Measurements from ENCODE around the gene FEZ2. TPM values are rescaled to one million over a fixed set of nuclear protein-coding genes. Genes with fewer than 3 reads are reported as not detected.

Gene FEZ2
- total RNA-seq, 1 donor from 2014 or later = 39.3 TPM

GRCh38 chr2:36594849-36595248 is 3.1 kb downstream of the FEZ2 start:
- Histone ChIP-seq H3K9me3 (no peaks in the 10 kb centered on the region), H3K27me3 (no peaks in the 10 kb centered on the region), H3K4me1 (peaks cover 41% of the 10 kb centered on the region), H3K36me3 (peaks cover 0 to 4% of the 10 kb centered on the region in 2 donors), H3K4me3 (no peak overlapping the region), H3K27ac (no peak overlapping the region)
- intact Hi-C loops (cut with DNase I) = no loop called here
- TF ChIP-seq POLR2A (IDR thresholded peaks at IDR 0.05) (no peak), POLR2AphosphoS5 (IDR thresholded peaks at IDR 0.05; ENCODE audit: insufficient read depth in 1 of 2, low read depth in 1 of 2) (no peak)
- TF ChIP-seq, protein P1, sequence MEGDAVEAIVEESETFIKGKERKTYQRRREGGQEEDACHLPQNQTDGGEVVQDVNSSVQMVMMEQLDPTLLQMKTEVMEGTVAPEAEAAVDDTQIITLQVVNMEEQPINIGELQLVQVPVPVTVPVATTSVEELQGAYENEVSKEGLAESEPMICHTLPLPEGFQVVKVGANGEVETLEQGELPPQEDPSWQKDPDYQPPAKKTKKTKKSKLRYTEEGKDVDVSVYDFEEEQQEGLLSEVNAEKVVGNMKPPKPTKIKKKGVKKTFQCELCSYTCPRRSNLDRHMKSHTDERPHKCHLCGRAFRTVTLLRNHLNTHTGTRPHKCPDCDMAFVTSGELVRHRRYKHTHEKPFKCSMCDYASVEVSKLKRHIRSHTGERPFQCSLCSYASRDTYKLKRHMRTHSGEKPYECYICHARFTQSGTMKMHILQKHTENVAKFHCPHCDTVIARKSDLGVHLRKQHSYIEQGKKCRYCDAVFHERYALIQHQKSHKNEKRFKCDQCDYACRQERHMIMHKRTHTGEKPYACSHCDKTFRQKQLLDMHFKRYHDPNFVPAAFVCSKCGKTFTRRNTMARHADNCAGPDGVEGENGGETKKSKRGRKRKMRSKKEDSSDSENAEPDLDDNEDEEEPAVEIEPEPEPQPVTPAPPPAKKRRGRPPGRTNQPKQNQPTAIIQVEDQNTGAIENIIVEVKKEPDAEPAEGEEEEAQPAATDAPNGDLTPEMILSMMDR (IDR thresholded peaks at IDR 0.05) = no peak
- DNase-seq (ENCODE audit: extremely low spot score in 2 of 2) = no peak

- peaks cover 0 to 7% of the 10 kb centered on the region in 2 donors for H3K36me3 ChIP-seq
- no peak for DNase-seq (ENCODE audit: extremely low spot score in 2 of 2)
- no peaks in the 10 kb centered on the region for H3K9me3 ChIP-seq
- H3K4me3 ChIP-seq = no peak overlapping the region
- peaks cover 10% of the 10 kb centered on the region for H3K4me1 ChIP-seq
- intact Hi-C loops (cut with DNase I) = no loop called here
- H3K27me3 ChIP-seq = no peaks in the 10 kb centered on the region
- TF ChIP-seq POLR2AphosphoS5 (IDR thresholded peaks at IDR 0.05; ENCODE audit: insufficient read depth in 1 of 2, low read depth in 1 of 2) = no peak
- TF ChIP-seq, protein P1 (IDR thresholded peaks at IDR 0.05) = no peak
- TF ChIP-seq POLR2A (IDR thresholded peaks at IDR 0.05) = no peak
- H3K27ac ChIP-seq = no peak overlapping the region
Observed at GRCh38 chr2:36589230-36589630, 8.7 kb downstream of the FEZ2 start.

GRCh38 chr2:36587556-36587955 is 10.4 kb downstream of the FEZ2 start:
- Histone ChIP-seq H3K4me3 (no peak overlapping the region), H3K36me3 (peaks cover 0 to 10% of the 10 kb centered on the region in 2 donors), H3K27ac (no peak overlapping the region), H3K9me3 (no peaks in the 10 kb centered on the region), H3K4me1 (peaks cover 10% of the 10 kb centered on the region), H3K27me3 (no peaks in the 10 kb centered on the region)
- no peak for TF ChIP-seq POLR2AphosphoS5 (IDR thresholded peaks at IDR 0.05; ENCODE audit: insufficient read depth in 1 of 2, low read depth in 1 of 2)
- TF ChIP-seq, protein P1 (IDR thresholded peaks at IDR 0.05) = no peak
- no peak for TF ChIP-seq POLR2A (IDR thresholded peaks at IDR 0.05)
- intact Hi-C loops (cut with DNase I) = no loop called here
- no peak for DNase-seq (ENCODE audit: extremely low spot score in 2 of 2)

DNA sequence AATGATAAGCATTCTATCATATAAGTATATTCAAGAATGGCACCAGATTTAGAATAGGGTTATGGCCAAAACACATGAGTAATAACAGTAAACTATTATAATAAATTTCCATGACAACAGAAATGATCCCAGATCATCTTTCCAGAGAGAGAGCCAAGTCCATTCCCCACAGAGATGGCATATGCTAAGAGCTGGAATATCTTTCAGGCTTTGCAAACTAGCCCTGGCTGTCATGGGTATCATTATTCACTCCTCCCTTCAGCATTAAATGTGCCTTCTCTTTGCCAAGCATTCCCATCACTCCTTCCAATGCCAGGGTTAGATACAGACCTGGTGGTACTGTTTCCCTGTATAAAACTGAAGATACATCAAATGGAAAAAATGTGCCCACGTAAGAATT is 10.9 kb downstream of the FEZ2 start:
- DNase-seq (ENCODE audit: extremely low spot score in 2 of 2) = no peak
- H3K27me3 ChIP-seq = no peaks in the 10 kb centered on the region
- H3K4me3 ChIP-seq = no peak overlapping the region
- TF ChIP-seq POLR2AphosphoS5 (IDR thresholded peaks at IDR 0.05; ENCODE audit: insufficient read depth in 1 of 2, low read depth in 1 of 2) = no peak
- TF ChIP-seq POLR2A (IDR thresholded peaks at IDR 0.05) = no peak
- TF ChIP-seq, protein P1 (IDR thresholded peaks at IDR 0.05) = no peak
- no peak overlapping the region for H3K27ac ChIP-seq
- peaks cover 0 to 15% of the 10 kb centered on the region in 2 donors for H3K36me3 ChIP-seq
- peaks cover 10% of the 10 kb centered on the region for H3K4me1 ChIP-seq
- intact Hi-C loops (cut with DNase I) = no loop called here
- no peaks in the 10 kb centered on the region for H3K9me3 ChIP-seq

- Histone ChIP-seq H3K4me1 (peaks cover 10% of the 10 kb centered on the region), H3K27ac (no peak overlapping the region), H3K4me3 (no peak overlapping the region), H3K27me3 (no peaks in the 10 kb centered on the region), H3K9me3 (no peaks in the 10 kb centered on the region), H3K36me3 (peaks cover 0 to 18% of the 10 kb centered on the region in 2 donors)
- no peak for DNase-seq (ENCODE audit: extremely low spot score in 2 of 2)
- intact Hi-C loops (cut with DNase I) = no loop called here
- TF ChIP-seq POLR2AphosphoS5 (IDR thresholded peaks at IDR 0.05; ENCODE audit: insufficient read depth in 1 of 2, low read depth in 1 of 2) (no peak), POLR2A (IDR thresholded peaks at IDR 0.05) (no peak)
- TF ChIP-seq, protein P1 (IDR thresholded peaks at IDR 0.05) = no peak
Observed at GRCh38 chr2:36586672-36587071, 11.3 kb downstream of the FEZ2 start.

Measured in vagina (tissue), 2 donors.